NCI-H187 treated with DMSO at 0.1 percent for 48 hours (cell line): ENCODE measurements around the gene FCN2.

Experiments
- DNase-seq: peaks from one replicate; lab custom pipeline; 2025; lab: John Stamatoyannopoulos, UW

Gene FCN2

DNA sequence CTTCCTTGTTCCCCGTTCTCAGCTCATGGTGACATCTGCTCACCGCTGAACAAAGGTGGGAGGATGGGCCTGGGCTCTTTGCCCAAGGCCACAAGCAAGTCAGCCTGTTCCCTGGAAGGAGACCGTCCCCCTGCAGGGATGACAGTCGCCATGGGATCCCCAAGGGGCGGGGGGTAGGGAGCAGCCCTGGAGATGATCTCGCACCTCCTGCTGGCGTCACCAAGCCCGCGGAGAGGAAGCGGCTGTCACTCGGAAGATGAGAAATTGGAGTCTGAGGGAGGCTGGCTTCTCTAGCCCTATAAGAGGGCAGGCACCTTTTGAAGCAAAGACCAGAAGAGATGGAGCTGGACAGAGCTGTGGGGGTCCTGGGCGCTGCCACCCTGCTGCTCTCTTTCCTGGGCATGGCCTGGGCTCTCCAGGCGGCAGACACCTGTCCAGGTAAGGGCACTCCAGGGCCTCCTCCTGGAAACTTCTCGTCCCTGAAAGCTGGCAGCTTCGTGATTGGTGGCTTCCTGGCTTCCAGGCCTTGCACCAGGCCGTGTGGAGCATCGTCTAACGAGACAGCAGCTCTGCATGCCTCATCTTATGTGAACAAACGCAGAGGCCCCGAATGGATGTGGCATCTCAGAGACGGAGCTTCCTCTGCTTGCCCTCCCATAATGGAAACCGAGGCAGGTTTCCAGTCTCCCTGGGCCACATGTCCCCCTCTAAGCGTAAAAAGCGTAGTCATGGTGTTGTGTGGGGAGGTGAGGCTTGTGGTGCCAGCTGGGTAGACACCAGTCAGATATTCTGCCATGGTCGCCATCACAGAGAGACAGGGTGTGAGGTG, at the start of gene FCN2:
TSS of gene FCN2 (plus strand) at position 327 of the 829 bp plus-strand sequence. CDS start at position 339, 12 bp downstream.
- DNase-seq, result no peak

DNA sequence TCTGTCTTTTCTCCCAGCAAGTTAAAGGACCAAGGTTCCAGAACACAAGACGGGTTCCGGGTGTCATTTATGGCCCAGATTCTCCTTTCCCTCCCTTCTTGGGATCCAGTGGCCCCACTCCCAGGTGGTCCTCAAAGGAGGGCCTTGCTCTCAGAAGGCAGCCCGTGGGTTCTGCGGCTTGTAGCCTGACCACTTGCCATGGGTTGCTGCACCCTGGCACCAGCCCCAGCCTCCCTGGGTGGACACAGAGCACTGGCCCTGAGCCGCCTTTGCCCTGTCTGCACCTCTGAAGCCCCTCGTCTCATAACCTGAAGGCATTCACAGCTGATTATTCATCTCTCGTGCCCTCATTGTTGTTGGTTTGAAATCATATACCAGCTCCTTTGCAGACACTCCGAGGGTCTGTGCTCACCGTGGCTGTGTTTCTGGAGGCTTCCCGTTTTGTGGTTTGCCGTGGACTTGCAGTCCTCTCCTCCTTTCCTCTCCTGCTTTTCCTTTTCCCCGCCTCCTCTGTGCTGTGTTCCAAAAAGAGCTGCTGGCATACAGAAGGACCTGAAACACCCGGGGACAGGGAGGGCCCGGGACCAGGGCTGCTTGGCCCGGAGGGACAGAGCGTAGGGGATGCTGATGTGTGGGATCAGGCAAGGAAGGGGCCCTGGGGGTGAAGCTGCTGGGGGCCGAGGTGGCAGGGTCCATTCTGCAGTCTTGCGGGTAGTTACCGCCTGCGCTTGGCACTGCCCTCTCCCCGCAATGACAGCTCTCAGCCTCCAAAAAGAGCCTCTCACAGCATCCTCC, 49.5 kb upstream of the FCN2 start:
- no peak for DNase-seq

DNA sequence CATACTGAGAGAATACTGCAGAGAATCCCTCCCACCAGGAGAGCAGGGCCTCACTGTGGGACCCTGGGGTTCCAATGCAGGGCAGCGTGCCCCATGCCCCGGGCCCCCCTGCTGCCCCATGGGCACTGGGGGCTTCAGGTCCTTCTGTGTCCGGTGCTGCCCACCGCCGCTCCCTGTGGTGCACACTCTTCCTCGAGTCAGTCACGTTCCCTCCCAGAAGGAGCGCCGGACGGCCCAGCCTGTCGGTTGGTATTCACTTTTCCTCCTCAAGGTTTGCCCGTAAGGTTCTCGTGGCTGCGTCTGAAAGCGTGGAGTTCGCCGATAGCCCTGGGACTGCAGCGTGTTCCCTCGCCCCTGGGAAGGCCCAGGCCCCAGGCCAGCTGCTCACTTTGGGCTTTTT, 48.1 kb upstream of the FCN2 start:
- no peak for DNase-seq

DNA sequence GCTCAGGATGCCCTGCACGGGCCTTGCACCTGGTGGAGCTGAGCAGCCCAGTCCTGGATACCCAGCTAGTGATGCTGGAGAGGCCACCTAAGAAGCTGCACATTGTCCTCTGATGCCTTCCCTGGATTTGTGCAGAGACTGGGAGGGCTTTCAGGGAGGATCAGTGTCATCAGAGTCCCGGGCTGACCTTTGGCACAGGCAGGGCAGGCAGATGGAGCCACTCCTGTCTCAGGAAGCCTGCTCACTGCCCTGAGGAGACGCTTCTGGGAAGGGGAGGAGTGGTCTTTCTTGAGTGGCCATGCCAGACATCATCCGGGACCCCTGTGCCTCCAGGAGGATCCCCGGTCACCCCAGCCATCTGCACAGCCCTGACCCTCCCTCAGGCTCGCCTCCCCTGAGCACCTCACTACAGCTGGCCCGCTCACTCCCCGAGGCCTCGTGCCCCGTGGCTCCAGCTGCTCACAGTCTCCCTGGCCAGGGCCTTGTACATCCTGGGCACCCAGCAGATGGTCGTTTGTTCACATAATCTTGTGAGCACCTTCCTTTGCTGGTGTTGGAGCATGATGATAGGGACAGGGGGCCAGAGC, 47.2 kb upstream of the FCN2 start:
- no peak for DNase-seq

DNA sequence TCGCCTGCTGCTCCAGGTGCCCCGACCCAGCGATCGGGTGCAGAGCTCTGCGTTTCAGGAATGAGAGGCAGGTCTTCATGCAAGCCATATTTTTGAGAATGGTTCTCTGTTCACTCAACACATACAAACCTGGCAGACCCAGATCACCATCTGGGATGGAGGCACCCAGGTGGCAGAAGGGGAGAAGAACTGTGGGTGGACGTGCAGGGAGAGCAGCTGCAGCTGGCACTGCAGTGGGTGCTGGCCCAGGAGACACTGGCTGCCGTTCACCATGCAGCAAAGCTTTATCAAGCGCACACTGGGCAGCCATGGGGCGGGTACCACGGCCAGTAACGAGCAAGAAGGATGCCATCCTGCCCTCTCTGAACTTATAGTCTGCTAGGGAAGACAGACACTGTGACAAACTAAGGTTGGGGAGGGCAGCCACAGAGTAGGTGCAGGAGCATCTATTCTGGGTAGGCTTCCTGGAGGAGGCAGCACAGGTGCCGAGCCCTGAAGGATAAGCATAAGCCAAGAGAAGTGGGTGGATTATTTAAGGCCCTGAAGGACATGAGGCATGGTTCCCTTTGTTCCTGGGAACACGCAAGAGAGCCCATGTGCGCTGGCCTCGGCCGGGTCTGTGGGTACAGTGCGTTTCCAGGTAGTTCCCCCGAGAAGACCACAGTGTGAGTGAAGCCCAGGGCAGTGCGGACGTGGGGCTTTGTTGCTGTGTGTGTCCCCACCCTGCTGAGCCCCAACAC, 46.2 kb upstream of the FCN2 start:
- DNase-seq, result no peak

DNA sequence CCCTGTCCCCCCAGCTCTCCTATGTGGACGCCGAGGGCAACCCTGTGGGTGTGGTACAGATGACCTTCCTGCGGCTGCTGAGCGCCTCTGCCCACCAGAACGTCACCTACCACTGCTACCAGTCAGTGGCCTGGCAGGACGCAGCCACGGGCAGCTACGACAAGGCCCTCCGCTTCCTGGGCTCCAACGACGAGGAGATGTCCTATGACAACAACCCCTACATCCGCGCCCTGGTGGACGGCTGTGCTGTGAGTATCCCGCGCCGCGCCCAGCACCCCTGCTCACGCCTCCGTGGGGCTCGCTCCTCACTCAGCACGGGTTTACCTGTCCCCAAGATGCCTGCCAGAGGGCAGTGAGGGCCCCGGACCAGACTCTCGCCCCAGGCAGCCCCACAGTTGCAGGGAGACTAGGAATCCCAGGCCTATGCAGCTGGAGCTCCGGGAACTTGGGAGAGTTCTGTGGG, 45.6 kb upstream of the FCN2 start:
- DNase-seq, result no peak

DNA sequence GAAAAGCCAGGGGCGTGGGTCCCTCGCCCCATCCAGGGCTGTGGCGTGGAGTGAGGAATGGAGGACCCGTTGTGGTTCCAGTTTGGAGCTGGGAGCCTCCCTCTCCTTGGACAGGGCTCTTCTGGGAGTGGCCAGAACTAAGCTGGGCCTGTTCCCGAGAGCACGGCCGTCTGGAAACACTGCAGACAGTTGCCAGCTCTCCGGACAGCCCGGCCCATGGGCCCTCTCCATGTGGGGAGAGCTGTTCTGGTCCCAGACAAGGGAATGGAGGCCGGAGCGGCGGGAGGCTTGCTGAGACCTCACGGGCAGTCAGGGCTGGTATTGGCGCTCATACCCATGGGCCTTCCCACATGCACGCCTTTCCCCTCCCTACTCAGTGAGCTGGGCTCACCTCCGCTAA, 45.2 kb upstream of the FCN2 start:
- DNase-seq, result no peak

DNA sequence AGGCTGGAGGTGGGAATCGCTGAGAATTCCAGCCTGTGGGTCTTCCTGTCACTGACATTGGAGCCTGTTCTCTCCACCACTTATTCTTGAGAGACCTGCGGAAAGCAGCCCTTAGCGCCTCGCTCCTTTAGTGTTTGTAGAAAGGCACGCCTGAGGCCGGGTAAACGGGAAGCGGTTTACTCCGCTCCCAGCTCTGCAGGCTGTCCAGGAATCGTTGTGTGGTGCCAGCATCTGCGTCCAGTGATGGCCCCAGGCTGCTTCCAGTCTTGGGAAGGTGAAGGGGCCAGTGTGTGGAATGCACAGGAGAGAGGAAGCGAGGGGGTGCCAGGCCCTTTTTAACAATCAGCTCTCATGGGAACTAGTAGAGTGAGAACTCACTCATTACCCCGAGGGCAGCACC, 44.6 kb upstream of the FCN2 start:
- DNase-seq, result no peak

DNA sequence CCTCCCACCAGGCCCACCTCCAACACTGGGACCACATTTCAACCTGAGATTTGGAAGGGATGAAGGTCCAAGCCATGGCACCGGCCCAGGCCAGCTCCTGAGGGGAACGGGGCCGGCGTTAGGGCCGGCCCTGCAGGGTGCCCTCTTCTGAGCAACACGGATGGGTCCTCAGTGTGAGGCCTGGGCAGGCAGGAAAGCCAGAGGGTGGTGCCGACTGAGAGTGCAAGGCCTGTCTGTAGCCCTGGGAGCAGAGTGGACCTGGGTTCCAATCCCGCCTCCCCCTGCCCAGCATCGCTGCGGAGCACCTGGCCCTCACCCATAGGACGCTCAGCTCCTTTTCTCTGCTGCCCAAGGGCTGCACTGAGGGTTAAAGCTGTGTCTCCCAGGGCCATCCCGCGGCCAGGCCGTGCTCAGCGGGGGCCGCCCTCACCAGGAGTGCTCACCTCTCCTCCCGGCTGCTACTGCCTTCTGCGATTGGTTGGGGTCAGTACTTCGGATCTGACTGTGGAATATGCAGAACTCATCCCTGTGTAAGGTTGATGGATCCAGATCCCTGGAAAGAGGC, 44.1 kb upstream of the FCN2 start:
- no peak for DNase-seq

DNA sequence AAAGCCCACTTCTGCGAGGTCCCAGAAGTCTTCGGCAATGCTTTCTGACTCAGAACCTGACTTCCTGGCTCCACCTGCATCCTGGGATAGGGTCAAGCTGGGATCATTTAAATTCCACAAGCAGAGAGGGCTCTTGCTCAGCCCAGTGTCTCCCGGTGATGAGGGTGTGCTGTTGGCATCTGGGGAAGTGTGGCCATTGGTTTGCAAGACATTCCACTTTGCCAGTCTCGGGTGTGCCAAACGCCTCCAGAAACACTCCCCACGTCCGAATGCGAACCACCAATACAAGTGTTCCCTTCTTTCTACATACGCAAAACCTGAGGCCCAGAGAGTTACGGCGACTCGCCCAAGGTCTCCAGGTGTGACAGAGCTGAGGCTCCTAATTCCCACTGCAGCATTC, 43.1 kb upstream of the FCN2 start:
- DNase-seq, result no peak

DNA sequence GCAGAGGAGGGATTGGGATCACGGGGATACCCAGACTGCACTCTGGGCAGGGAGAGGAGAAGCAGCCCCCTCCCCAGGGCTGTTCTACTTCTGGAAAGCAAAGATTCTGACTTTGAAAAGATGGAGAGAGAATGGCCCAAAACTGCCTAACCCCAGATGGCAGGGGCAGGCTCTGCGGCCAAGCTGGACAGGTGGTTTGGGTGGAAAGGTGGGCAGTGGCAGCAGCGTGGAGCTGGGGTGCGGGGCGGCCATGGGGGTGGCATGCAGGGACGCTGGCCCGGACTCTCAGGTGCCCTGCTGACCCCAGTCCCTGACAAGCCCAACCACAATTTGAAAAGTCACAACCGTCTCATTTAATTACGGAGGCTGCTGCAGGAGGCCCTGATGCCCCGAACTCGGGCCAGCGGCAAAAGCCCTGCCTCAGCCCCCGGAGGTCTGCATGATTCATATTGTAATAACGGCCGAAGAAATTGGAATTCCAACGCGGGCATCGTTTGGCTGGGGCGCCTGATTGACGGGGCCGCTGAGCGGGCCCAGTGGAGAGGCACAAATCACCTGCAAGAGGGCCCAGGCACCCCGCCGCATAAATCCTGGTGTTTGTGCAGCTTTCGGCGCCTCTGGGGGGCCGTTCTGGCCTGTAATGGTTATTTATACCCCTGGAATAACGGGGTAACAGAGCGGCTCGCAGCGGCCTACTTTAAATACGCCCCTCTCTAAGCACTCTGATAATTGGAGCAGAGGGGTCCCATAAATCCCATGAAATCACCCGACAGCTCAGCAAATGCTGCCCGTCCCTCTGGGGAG, 41.8 kb upstream of the FCN2 start:
- DNase-seq, result no peak

DNA sequence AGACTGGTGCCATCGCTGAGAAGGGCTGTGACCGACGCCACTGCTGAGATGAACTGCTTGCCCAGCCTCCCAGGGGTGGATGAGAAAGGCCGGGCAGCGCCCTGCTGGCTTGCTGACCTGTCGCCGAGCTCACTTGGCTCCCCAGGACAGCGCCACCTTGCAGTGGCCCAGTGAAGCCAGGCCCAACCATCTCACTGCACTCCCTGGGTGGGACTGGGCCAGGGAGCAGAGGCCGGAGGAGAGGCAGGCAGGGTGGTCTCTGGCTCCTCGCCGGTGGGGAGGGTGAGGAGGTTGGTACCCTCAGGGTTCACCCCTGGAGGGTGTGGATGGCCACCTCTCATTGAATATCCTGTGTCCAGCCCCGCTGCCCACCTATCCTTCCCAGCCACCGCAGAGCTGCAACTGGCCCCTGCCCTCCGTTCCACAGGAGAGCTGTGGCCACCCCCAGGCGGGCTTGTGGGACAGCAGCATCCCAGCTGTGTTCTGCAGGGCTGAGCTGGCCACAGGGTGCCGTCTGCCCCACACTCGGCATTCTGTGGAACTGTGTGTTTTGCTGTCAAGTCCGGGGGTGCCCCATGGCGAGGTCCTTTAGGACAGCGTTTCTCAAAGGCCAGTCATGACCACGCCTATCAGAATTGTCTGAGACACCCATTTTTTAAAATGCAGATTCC, 41.0 kb upstream of the FCN2 start:
- DNase-seq, result no peak

DNA sequence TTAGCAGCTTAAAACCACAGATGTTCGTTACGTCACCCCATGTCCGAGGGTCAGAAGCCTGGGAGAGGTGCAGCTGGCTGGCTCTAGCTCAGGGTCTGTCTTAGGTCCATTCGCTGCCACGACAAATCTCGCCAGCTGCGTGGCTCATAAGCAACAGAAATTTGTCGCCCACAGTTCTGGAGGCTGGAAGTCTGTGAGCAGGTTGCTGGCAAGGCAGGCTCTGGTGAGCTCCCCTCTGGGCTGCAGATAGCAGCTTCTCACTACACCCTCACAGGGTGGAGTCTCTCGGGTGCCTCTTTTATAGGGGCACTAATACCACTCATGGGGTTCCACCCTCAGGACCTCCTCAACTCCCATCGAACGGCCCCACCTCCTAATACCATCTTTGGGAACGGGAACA, 40.1 kb upstream of the FCN2 start:
- DNase-seq, result no peak

DNA sequence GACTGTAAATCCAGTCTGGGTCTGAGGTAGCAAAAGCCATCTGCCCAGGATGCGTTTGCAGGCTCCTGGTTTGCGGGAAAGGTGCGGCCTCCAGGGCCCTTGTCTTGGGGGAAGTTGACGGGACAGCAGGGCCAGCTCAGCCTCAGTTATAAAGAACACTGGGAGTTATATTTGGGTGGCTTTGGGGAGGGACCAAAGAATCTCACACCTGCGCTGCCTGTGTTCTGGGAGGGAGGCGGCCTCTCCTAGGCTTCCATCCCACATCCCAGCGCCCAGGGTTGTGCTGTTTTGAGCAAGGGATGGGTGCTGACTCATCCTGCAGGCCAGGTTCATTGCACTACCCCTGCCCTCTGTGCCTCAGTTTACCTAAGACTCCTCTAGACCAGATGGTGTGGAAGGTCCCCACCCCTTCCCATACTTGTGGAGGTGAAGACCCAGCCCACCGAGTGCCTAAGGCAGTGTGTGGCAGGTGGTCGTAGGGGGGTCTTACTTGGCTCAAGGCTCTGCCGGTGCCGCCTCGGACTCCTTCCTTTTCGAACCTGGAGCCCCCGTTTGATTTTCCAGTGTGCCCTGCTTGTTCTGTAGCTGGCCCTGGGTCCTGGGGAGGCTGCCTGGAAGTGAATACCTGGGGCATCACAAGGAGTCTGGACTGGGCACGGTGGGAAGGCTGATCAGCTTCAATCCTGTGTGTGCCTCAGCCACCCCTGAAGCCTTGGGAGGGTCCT, 39.3 kb upstream of the FCN2 start:
- no peak for DNase-seq

DNA sequence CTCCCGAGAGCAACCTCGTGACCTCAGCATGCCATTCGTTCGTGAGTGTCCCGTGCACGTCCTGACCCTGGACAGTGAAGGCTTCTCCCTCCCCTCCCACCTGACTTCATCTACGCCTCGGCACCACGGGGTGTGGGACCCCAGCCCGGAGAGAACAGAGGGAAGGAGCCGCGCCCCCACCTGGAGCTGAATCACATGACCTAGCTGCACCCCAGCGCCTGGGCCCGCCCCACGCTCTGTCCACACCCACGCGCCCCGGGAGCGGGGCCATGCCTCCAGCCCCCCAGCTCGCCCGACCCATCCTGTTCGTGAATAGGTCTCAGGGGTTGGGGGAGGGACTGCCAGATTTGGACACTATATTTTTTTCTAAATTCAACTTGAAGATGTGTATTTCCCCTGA, 38.3 kb upstream of the FCN2 start:
- DNase-seq, result no peak

DNA sequence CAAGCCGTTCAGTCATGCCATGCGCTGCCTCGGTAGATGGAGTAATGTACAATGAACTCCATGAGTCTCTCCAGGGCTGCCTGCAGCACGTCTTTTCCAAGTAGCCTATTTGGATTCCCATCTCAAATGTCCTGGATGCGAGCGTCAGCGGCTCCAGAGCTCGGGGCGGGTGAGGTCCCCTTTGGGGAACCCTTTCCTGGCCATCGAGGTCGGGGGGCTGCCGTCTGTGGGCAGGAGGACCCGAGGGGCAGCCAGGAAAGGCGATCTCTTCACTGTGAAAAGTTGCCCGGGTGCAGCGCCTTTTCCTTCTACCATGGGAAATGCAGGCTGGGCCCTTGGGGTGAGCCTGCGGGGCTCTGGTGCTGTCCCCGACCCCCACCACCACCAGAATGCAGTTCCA, 36.9 kb upstream of the FCN2 start:
- no peak for DNase-seq

DNA sequence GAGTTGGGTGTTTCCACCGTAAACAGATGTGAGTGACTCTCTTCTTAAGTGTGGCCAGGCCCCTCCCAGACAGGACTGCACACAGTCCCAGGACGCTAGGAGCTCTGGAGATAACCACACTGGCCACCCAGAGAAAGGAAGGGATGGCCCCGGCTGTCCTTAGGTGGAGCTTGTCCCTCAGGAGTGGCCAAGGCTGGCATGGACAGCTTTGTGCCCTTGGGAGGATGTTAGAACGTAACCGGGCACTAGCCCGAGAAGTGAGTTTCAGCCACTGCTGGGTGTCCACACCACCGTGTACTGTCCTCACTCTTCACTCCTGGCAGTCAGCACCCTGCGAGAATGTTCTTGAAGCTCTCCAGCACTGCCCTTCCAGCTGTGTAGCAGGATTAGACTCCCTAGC, 35.8 kb upstream of the FCN2 start:
- DNase-seq, result no peak

DNA sequence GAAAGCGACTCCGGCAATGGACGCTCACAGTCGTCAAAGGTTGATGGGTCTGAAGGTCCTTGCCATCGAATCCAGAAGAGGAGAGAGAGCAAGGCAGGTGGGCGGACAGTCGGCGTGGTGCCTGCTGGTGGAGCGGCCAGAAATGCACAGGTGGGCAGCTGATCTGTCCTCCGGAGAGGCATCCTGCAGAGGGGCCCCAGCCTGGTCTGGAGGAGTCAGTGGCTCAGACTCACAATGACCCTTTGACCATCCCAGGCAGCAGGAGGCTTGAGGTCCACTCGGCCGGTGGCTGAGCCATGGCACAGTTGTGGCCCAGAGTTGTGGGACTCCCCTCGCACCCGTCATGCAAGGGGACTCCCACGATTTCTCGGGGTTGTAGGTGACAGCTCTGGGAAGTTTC, 34.4 kb upstream of the FCN2 start:
- no peak for DNase-seq

DNA sequence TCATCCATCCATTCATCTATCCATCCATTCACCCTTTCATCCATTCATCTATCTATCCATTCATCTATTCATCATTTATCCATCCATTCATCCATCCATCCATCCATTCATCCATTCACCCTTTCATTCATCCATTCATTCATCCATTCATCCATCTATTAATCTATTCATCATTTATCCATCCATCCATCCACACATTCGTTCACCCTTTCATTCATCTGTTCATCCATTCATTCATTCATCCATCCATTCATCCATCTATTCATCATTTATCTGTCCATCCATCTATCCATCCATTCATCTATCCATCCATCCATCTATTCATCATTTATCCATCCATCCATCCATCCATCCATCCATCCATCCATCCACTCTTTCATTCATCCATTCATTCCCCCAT, 33.9 kb upstream of the FCN2 start:
- DNase-seq, result no peak

DNA sequence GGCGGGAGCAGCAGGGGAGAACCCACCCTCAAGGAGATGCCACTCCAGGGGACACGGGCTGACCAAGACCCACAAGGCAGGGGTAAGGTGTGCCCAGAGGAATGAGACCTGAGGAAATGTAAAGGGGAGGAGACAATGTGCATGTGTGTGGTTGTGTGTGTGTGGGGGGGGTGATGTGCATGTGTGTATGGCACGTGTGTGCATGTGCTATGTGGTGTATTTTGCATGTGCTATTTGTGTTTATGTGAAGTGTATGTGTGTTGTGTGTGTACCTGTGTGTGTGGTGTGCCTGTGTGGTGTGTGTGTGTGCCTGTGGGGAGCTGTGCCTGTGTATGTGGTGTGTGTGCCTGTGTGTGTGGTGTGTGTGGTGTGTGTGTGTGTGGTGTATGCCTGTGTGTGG, 33.5 kb upstream of the FCN2 start:
- no peak for DNase-seq
